HAP-1 (cell line): ENCODE results near the gene HAO2.
"Not testable (repeated sequence)": the region's sequence is repeated elsewhere in the genome, so short reads cannot be mapped to it uniquely, and the experiment has no call there.

Experiments
- DNase-seq, 2 experiments: peaks; one replicate each; pipeline ENCODE4 v3.0.0-alpha.2; 2016 to 2020; ENCODE audit warnings: low spot score in 2 of 2
- H3K27me3 ChIP-seq: fragments of 250-450 bp; sonication (Bioruptor Pico); 2 replicates; pipeline ENCODE4 v1.5.1; 2020; ENCODE audit warnings: low read depth, mild to moderate bottlenecking, moderate library complexity
- H3K36me3 ChIP-seq: fragments of 250-450 bp; sonication (Bioruptor Pico); replicated peaks from 2 replicates; pipeline ENCODE4 v1.5.1; 2020; ENCODE audit warnings: mild to moderate bottlenecking
- H3K4me1 ChIP-seq: fragments of 250-450 bp; sonication (Bioruptor Pico); 2 replicates; pipeline ENCODE4 v1.5.1; 2020; ENCODE audit warnings: mild to moderate bottlenecking
- H3K4me3 ChIP-seq: fragments of 250-450 bp; sonication (Bioruptor Pico); 2 replicates; pipeline ENCODE4 v1.5.1; 2020; ENCODE audit warnings: mild to moderate bottlenecking, moderate library complexity
- H3K9me3 ChIP-seq: fragments of 250-450 bp; sonication (Bioruptor Pico); 2 replicates; pipeline ENCODE4 v1.5.1; 2020; ENCODE audit warnings: mild to moderate bottlenecking, moderate library complexity
- in situ Hi-C: fragments of 300-500 bp; cut with MboI; formaldehyde crosslinking; loops from 3 replicates; pipeline ENCODE4 v1.14.3; 2020; ENCODE audit warnings: low sequenced_read_pairs, inconsistent platforms, mixed read lengths

HAO2 gene

GRCh38 chr1:119332622-119333021, 36.0 kb upstream of the HAO2 start:
- no peaks in the 10 kb centered on the region for H3K36me3 ChIP-seq
- in situ Hi-C loops, result no loop called here
- H3K4me1 ChIP-seq, result no peaks in the 10 kb centered on the region
- H3K9me3 ChIP-seq, result no peaks in the 10 kb centered on the region
- no peak overlapping the region for H3K4me3 ChIP-seq
- DNase-seq, result no peak
- no peaks in the 10 kb centered on the region for H3K27me3 ChIP-seq

- in situ Hi-C loops, result no loop called here
- H3K4me1 ChIP-seq, result no peaks in the 10 kb centered on the region
- H3K36me3 ChIP-seq, result no peaks in the 10 kb centered on the region
- H3K27me3 ChIP-seq, result no peaks in the 10 kb centered on the region
- no peak overlapping the region for H3K4me3 ChIP-seq
- H3K9me3 ChIP-seq, result no peaks in the 10 kb centered on the region
- DNase-seq, result no peak
Measured at GRCh38 chr1:119333163-119333896, 35.3 kb upstream of the HAO2 start.

- H3K36me3 ChIP-seq, H3K4me1 ChIP-seq, in situ Hi-C loops, H3K4me3 ChIP-seq, H3K27me3 ChIP-seq, DNase-seq, H3K9me3 ChIP-seq: not testable (repeated sequence)
Measured at GRCh38 chr1:119333897-119334250, 34.7 kb upstream of the HAO2 start.

GRCh38 chr1:119336848-119337247, 31.7 kb upstream of the HAO2 start:
- in situ Hi-C loops, result no loop called here
- peaks cover 15% of the 10 kb centered on the region for H3K4me1 ChIP-seq
- DNase-seq, result no peak
- H3K4me3 ChIP-seq, result no peak overlapping the region
- H3K36me3 ChIP-seq, result no peaks in the 10 kb centered on the region
- H3K27me3 ChIP-seq, result no peaks in the 10 kb centered on the region
- H3K9me3 ChIP-seq, result no peaks in the 10 kb centered on the region

- Histone ChIP-seq H3K4me3 (no peak overlapping the region), H3K9me3 (no peaks in the 10 kb centered on the region), H3K36me3 (no peaks in the 10 kb centered on the region), H3K27me3 (no peaks in the 10 kb centered on the region), H3K4me1 (peaks cover 15% of the 10 kb centered on the region)
- DNase-seq, result no peak
- in situ Hi-C loops, result no loop called here
Measured at GRCh38 chr1:119338004-119338403, 30.6 kb upstream of the HAO2 start.

GRCh38 chr1:119338757-119339156, 29.8 kb upstream of the HAO2 start:
- in situ Hi-C loops, result no loop called here
- DNase-seq, result no peak
- H3K36me3 ChIP-seq, result no peaks in the 10 kb centered on the region
- no peaks in the 10 kb centered on the region for H3K27me3 ChIP-seq
- peaks cover 15% of the 10 kb centered on the region for H3K4me1 ChIP-seq
- H3K4me3 ChIP-seq, result no peak overlapping the region
- H3K9me3 ChIP-seq, result no peaks in the 10 kb centered on the region

- Histone ChIP-seq H3K36me3 (no peaks in the 10 kb centered on the region), H3K4me3 (no peak overlapping the region), H3K4me1 (peaks cover 15% of the 10 kb centered on the region), H3K9me3 (no peaks in the 10 kb centered on the region), H3K27me3 (no peaks in the 10 kb centered on the region)
- in situ Hi-C loops, result no loop called here
- peak; percentile 10 to 87 for DNase-seq
Measured at GRCh38 chr1:119340861-119341261, 27.7 kb upstream of the HAO2 start.

- Histone ChIP-seq H3K9me3 (no peaks in the 10 kb centered on the region), H3K4me1 (peaks cover 15% of the 10 kb centered on the region), H3K4me3 (no peak overlapping the region), H3K27me3 (no peaks in the 10 kb centered on the region), H3K36me3 (no peaks in the 10 kb centered on the region)
- in situ Hi-C loops, result no loop called here
- DNase-seq, result no peak
Measured at GRCh38 chr1:119341372-119341947, 27.1 kb upstream of the HAO2 start.

- Histone ChIP-seq H3K4me1 (peaks cover 26% of the 10 kb centered on the region), H3K36me3 (no peaks in the 10 kb centered on the region), H3K27me3 (no peaks in the 10 kb centered on the region), H3K4me3 (no peak overlapping the region), H3K9me3 (no peaks in the 10 kb centered on the region)
- in situ Hi-C loops, result no loop called here
- no peak for DNase-seq
Measured at GRCh38 chr1:119345398-119345797, 23.2 kb upstream of the HAO2 start.

GRCh38 chr1:119347858-119348257, 20.7 kb upstream of the HAO2 start:
- Histone ChIP-seq H3K36me3 (no peaks in the 10 kb centered on the region), H3K9me3 (no peaks in the 10 kb centered on the region), H3K4me3 (no peak overlapping the region), H3K27me3 (no peaks in the 10 kb centered on the region), H3K4me1 (peaks cover 13% of the 10 kb centered on the region)
- in situ Hi-C loops, result no loop called here
- DNase-seq, result peak; percentile 19 to 33

- no peaks in the 10 kb centered on the region for H3K9me3 ChIP-seq
- no peaks in the 10 kb centered on the region for H3K36me3 ChIP-seq
- DNase-seq, result no peak
- no peak overlapping the region for H3K4me3 ChIP-seq
- H3K27me3 ChIP-seq, result no peaks in the 10 kb centered on the region
- in situ Hi-C loops, result no loop called here
- H3K4me1 ChIP-seq, result peaks cover 13% of the 10 kb centered on the region
Measured at GRCh38 chr1:119348941-119349340, 19.6 kb upstream of the HAO2 start.

- H3K36me3 ChIP-seq, in situ Hi-C loops, H3K9me3 ChIP-seq, DNase-seq, H3K4me3 ChIP-seq, H3K27me3 ChIP-seq: not testable (repeated sequence)
- peaks cover 13% of the 10 kb centered on the region for H3K4me1 ChIP-seq
Measured at GRCh38 chr1:119350866-119351265, 17.7 kb upstream of the HAO2 start.

GRCh38 chr1:119351997-119352396, 16.6 kb upstream of the HAO2 start:
- in situ Hi-C loops, result no loop called here
- Histone ChIP-seq H3K27me3 (no peaks in the 10 kb centered on the region; the same call in 1 of the 2 replicates), H3K4me3 (no peak overlapping the region), H3K36me3 (no peaks in the 10 kb centered on the region), H3K4me1 (peaks cover 12% of the 10 kb centered on the region), H3K9me3 (no peaks in the 10 kb centered on the region)
- no peak for DNase-seq

GRCh38 chr1:119353836-119354235, 14.7 kb upstream of the HAO2 start:
- no peak for DNase-seq
- Histone ChIP-seq H3K9me3 (no peaks in the 10 kb centered on the region), H3K36me3 (no peaks in the 10 kb centered on the region), H3K4me1 (no peaks in the 10 kb centered on the region), H3K27me3 (no peaks in the 10 kb centered on the region; the same call in 1 of the 2 replicates), H3K4me3 (no peak overlapping the region)
- in situ Hi-C loops, result no loop called here

GRCh38 chr1:119358636-119359035, 9.9 kb upstream of the HAO2 start:
- Histone ChIP-seq H3K9me3 (no peaks in the 10 kb centered on the region), H3K4me1 (no peaks in the 10 kb centered on the region), H3K36me3 (no peaks in the 10 kb centered on the region), H3K27me3 (no peaks in the 10 kb centered on the region; the same call in 1 of the 2 replicates), H3K4me3 (no peak overlapping the region)
- DNase-seq, result no peak
- in situ Hi-C loops, result no loop called here
